CD4-positive, alpha-beta T cell treated with Interleukin-21 for 1 hour (primary cell): Measurements from ENCODE around the gene CADM2.
"Not testable (repeated sequence)": the region's sequence is repeated elsewhere in the genome, so short reads cannot be mapped to it uniquely, and the experiment has no call there.

Experiments used
- DNase-seq: peaks from one replicate; pipeline ENCODE4 v3.0.0-alpha.2; 2020

Gene CADM2

DNA sequence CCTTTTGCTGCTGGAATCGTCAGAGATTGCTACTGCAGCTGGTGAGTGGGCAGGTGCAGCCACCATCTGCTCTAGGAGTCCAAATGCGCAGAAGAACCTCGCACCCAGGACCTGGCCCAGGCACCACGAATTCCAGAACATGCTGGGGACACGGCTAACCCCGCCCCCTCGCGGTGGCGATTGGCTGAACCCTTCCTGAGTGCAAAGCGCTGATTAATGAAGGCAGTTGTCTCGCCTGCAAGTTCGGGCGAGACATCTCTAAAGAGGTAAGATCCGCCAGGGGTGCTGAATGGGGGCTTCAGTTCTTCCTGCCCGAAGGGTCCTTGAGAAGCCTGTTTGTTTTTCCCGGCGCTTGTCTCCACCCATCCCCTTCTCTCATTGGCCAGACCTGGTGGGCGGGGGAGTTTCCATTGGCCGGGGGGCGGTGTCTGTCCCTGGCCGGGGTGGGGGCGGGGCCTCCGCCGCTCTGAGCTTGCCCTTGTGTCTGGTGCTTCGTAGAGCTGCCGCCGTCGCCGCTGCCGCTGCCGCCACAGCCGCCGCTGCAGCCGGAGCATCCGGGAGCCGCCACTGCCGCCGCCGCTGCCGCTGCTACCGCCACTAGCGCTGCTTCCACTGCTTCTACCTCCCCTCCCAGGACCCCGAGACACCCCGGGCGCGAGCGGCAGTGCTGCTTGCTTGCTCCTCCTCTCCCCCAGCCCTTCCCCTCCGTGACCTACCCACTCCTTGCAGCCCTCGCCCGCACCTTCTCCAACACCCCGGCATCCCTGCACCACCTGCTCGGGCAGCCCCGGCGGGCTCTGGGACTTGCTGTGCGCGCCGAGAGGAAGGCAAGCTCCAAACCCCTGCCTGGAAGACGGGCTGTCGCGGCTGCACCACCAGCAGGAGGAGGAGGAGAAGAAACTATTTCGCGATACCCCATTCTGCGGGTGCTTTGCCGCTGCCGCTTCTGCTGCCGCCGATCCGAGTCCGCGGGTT, at the start of gene CADM2:
CADM2 (plus strand) TSS at position 495 of the 975 bp plus-strand sequence.
- DNase-seq: peak; percentile 63

DNA sequence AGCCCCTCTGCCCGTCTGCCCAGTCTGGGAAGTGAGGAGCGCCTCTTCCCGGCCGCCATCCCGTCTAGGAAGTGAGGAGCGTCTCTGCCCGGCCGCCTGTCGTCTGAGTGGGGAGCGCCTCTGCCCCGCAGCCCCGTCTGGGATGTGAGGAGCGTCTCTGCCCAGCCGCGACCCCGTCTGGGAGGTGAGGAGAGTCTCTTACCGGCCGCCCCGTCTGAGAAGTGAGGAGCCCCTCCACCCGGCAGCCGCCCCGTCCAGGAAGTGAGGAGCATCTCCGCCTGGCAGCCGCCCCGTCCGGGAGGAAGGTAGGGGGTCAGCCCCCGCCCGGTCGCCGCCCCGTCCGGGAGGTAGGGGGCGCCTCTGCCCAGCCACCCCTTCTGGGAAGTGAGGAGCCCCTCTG, 40.2 kb upstream of the CADM2 start:
- DNase-seq: not testable (repeated sequence)

DNA sequence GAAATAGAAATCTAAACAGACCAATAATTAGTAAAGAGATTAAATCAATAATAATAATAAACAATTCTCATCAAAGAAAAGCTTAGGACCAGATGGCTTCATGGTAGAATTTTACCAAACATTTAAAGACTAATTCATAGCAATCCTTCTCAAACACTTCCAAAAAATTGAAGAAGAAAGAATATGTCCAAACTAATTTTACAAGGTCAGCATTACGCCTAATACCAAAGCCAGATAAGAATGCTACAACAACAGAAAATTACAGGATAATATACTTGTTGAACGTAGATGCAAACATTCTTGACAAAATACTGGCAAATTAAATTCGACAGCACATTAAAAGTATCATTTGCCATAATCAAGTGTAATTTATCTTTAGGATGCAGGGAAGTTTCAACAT, 36.1 kb upstream of the CADM2 start:
- no peak for DNase-seq

DNA sequence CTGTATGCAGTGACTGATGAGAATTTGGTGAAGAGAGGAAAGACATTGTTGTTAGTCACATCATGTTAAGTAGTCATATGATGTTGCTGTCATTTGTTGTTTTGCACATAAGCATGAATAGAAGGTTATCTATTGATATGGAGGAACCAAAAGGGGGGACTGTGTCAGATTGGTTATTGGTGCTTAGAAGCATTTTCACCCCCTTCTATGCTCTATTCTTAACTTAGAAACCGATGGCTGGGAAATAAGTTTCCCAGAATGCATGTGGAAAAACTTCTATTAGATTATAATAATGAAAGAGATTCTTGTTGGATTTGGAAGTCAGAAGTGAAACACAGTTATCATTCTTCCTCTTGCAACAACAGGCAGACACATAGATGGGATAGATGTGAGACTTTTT, 33.2 kb upstream of the CADM2 start:
- DNase-seq: no peak

DNA sequence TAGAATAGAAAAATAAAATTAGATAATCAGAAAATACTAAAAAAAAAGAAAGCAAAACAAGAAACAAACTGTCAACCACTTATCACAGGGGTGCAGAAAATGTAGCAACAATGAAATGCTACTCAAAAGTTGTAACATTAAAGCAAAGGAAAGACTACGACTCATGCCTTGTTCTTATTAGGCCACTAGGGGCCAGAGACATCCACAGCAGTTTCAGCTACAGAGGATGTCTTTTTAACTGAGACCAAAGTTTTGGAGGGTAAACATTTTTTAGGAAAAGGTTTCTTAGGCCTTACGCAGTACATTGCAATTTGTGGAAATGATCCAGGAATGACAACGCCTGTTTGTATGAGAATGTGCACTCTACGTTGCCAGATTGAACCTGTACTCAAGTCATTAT, 15.4 kb upstream of the CADM2 start:
- no peak for DNase-seq

DNA sequence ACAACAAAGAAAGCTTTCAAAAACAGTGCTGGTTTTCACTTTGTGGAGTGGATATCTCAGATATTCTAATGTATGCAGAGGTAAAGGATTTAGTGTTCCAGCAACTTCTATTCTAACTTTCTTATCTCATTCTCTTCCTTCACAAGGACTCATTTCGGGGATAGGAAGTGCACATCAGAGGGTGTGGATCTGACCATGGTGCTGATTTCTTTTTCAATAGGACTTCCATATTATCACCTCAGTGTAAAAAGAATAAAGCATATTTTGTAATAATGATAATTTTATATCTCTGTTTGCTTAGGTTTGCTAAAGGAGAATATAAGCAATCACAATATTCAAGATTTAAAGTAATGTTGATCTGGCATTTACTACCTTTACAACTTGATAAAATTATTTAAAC, 12.5 kb upstream of the CADM2 start:
- no peak for DNase-seq

DNA sequence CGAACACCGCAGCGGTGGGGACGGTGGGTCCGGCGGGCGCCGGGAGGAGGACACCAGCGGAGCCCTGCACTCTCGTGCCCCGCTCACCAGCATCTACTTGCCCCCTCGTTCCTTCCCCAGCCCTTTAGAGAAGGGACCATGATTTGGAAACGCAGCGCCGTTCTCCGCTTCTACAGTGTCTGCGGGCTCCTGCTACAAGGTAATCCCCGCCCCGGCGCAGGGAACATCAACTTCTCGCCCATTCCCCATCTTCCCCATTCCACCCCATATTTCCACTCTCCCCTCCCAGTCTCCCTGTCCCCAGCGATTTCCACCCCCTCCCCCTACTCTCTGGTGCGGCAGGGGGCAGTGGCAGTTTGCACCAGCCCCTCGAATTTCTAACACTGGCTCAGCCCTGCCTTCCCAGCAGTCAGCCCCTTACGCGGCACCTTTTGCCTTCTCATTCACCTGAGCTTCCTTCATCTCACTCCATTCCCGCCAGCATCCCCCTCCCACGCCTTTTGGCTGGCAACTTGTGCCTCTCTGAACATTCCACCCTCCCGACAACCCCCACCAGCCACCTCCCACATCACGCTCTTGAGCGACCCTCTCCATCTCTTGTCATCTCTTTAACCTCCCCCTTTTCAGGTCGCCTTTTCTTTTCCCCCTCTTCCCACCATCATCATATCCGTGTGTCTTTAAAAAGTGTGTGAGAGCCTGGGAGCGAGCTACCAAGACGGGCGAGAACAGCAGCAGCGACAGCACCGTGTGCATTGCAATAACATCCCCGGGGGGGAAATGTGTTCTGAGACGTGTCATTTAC, 882 bp downstream of the CADM2 start:
- no peak for DNase-seq

DNA sequence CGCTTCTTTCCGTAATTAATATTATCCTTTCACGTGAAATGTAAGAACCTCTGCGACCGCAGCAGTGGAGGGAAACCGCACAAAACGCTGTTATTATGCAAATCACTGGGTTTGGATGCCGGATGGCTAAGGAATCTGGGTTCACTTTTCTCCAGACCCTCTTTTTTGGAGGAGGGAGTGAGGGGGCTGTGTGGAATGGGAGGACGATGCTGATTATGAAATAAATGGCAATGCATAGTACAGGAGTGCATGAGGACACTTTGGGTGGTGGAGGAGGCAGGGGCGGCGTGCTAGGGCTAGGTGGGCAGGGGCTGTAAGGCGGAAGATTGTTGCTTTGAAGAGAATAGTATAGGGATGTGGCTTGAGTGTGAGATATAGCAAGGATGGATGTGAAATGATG, 1.8 kb downstream of the CADM2 start:
- no peak for DNase-seq

DNA sequence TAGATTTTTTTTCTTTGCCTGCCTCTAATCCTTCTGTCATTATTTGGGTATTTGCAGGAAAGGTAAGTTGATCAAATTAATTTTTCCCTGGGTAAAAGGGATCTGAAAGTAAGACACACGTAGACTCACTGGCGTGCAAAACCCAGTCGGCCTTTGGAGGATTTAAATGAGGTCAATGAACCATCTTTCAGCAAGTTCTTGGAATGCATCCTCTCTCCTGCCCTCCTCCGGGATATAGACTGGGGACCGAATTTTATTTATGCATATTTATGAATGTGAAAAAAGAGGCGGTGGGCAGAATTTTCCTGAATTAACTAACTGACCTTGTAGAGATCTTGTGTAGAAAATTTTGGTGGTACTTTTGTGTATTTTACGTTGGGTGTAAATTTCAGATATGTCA, 2.2 kb downstream of the CADM2 start:
- DNase-seq: no peak

DNA sequence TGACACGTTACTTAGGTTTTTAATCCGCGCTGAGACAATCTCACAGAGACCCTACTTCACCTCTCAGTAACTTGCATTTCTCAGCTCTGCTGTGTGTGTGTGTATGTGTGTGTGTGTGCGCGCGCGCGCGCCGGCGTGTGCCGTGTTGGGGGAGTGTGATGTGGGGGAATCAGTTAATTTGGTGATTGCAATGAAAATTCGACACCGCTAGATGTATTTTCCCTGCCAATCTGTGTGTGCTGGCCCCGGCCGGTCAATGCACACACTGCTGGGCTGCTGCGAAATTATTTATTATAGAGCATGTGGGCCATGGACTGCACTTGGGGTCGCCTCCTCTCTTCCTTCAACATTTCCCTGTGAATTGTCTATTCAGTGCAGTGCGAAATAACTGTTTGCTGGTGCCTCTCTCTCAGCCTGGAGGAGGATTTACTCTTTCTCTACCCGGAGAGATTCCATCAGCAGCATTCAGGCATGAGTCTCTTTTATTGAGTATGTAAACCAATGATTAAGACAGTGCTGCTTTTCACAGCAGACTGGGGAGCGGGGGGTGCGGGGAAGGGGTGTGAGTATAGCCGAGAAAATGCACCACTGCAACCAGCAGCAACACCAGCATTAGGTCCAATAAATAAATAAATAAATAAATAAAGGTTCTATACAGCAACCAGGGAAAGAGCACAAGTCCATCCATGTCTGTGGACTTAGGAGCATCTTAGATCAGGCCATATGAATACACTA, 2.9 kb downstream of the CADM2 start:
- DNase-seq: no peak

DNA sequence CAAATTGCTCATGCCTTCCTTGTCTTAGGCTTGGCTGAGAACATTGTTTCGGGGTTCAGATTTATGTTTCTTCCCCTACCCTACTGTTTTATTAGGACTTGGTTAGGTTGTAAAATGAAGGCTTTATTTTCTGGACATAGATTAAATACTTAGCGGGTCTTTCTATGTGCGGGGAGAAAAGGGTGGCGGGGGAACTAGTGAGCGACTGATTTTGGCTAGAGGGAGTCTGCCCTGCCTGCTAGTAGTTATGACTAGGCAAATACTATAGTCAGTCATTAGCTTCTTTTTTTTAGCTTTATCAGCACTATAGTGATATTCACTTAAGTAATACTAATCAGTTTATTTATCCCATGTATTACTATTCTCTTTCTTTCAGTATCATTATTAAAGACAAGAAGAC, 3.6 kb downstream of the CADM2 start:
- DNase-seq: no peak

DNA sequence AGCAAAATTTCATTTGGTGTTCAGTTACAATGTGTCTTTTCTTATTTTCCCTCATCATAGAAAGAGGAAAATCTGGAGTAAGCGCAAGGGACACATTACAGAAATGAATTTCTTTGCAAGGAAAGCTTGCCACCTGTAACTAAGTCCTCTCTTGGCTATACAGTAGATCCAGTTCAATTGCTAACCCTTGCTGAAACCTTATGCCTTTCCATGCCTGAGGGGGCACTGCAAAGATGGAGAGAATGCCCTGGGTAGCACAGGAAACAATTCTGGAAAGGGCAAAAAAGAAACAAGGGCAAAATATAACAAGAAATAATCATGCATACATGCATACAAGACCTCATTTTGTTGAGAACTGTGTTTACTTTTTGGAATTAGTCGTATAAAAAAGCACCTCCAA, 4.3 kb downstream of the CADM2 start:
- no peak for DNase-seq

DNA sequence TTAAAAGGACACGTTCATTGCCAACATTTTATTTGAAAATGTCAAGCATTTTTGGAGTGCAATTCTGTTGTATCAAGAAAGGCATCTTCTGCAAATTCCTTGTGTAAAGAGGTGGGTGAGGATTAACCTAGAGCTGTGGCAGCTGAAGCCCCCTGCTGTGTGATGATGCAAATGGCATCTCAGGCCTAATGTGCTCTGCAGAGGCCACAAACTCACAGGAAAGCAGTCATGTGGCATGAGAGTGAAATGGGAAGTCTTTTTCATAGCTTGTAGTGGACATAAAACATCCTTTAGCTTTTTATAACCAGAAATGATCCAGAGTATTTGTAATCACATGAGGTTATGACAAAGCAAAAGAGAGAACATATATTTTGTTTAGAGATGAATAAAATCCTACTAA, 6.4 kb downstream of the CADM2 start:
- no peak for DNase-seq

DNA sequence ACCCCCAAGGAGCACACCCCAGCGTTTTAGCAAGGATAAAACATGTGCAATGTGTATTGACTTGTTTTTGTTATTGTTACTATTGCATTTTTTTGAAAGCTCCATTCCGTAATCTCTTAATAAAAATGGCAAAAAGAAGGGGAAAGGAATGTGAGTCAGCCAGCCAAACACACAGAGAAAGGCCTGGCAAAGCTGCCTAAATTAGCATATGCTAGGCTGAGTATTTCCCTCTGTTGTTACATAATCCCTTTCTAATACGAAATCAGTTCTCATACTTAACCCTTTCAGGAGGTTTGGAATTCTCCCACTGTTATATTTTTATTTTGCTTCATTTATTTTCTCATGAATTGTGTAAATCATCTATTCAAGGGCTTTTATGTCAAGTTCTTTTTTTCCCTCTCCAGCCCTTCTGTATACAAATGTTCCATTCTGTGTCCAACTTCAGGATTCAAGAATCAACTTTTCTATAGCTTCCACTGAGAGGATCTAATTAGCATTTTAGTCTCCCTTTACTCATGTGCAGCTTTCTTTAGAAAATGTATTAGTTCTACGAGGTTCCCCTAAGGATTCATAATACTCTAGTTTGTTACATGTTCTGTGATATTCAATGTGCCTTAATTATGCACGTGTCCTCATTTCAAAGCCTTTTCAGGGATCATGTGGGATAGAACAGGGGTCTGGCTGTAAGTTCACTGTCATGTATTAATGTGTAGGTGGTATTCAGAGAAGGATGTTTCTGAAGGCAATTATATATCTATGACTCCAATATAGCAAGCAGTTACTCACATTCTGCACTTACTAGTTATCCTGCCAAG, 9.2 kb downstream of the CADM2 start:
- no peak for DNase-seq

DNA sequence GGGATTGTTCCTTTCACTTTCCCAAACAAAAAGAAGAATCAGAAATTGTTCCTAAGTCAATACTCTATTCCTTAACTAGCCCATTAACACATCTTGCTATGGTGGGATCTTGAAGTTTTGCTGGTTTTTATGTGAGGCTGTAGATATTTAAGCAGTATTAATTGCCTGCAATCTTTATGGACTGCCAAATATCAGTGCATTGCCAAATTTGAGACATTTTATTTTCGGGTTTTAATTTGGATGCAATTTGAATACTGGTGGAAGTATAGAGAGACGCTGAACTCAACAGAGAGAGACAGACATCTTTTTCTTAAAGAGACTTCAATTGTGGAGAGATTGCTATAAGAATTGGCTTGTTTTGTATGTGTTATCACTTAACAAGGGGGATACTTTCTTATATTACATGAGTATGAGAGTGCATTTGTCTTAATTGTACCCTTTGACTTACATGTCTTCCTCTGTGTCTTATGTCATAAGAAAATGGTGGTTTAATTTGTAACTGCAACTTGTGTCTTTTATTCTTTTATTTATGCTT, 10.0 kb downstream of the CADM2 start:
- DNase-seq: no peak

DNA sequence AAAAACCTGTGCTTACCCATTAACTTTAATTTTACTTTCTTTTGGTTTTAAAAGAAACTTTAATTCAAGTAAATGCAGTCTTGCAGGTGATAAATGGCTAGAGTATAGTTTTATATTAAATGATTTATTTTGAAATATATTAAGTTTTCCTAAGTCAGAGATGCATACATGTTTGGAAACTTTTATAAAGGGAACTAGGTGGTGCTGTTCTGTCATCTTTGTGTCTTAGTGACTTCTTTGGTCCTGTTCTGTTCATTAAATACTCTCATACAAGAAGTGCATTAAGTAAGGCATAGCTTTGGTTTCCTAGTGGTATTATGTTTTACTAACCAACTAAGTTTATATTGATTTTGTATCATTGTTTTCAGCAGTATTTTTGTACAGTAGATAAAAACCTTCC, 15.6 kb downstream of the CADM2 start:
- DNase-seq: no peak

DNA sequence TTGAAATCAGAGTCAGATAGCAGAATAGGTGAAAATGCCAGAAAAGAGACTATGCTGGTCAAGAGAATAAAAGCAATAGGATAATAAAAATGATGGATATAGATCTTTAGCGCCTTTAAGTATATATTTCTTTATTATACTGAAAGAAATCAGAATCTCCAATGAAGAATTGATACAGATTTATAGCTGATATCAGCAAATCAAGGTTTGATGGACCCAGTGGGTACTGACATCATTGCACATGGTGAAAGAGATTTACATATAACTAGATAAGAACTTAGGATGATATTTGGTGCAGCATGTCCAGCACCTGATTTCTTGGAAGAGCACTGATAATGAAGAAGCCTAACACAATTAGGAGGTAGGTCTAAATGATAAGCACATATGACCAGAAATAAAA, 18.2 kb downstream of the CADM2 start:
- DNase-seq: no peak

DNA sequence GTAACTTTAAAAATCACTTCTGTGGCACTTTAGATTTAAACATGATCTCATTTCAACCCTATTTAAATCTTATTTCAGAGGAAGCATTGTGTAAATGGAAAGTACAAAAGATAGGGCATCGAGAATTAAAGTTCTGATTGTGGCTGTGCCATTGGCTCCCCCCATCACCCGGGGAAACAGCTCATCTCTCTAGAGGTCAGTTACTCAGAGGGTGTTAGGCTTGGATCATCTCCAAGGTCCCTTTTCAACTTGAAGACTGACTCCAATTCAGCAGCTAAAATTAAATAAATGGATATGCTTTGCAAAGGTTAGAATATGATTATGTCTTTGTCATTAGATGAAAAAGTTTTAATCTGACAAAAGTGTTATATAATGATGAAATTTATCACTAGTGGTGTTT, 20.1 kb downstream of the CADM2 start:
- no peak for DNase-seq

DNA sequence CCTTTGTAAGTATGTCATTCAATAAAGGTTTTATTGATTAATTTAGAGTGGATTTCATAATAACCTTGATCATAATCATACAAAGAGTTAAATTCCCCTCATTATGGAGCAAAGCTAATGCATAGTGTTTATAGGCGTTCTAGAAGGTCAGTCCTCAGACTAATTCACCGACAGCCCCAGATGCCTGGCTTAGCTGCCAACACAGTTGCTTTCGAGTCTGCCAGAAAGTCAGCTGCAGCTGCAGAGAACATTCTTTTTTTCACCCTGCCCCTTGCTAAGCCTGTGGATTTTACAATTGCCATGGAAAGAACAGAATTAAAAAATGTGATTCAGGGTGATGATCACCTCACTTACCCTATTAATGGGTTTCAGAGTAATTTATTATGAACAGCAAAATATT, 21.2 kb downstream of the CADM2 start:
- no peak for DNase-seq

DNA sequence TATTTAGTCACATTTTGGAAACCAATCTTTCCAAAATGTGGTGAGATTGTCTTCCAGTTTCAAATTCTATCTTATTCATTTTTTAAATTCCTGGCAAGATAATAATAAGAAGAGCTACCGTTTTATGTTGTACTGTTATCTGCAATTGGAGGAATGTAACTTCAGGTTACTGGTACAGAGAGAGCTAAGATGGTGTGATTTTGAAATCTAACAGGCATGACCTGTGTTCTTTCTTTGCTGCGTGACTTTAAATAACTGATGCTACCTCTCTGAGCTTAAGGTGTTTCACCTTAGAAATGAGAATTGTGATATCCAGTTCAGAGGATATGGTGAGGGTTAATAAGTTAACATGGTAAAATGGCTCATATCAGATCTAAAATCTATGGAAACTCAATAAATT, 21.7 kb downstream of the CADM2 start:
- no peak for DNase-seq

DNA sequence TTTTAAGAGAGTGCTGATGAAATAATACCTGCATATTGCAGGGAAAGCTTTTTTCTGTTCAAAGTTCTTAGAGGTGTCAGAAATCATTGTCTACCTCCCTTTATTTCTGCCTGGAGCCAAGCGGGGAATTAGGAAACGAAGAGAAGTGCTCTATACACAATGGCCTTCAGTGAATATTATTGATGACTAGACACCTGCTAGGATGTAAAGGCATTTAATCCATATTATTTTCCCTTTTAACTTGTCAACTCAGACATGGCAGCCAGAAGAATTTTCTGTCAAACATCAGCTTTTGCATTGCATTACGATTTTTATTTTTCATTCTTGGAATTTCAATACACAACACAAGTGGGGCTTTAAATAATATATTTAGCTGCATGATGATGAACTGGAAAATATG, 24.7 kb downstream of the CADM2 start:
- DNase-seq: no peak

DNA sequence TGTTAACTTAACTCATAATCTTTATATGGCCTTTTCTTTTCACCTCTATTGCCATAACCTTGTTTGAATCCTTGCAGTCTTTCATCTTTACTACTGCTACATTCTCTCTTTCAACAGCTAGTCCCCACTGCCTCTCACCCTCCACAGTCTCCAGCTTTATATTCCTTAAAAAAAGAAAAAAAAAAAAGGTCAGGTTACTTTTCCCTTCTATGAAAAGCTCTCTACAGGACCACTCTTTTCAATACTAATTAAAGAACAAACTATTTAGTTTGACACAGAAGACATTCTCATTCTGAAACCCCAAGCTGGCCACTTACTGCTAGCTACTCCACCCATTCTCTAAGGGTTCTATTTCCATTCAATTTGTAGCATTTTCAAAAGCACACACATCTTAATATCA, 25.6 kb downstream of the CADM2 start:
- no peak for DNase-seq
